ENCODE data around the gene SLC35F1. TPM values are rescaled to one million over a fixed set of nuclear protein-coding genes. Genes with fewer than 3 reads are reported as not detected.

The SLC35F1 gene
- total and polyA plus RNA-seq, 2 donors (not counting 3 experiments of a cell fraction or from before 2014, with no cell fraction given): not detected

DNA sequence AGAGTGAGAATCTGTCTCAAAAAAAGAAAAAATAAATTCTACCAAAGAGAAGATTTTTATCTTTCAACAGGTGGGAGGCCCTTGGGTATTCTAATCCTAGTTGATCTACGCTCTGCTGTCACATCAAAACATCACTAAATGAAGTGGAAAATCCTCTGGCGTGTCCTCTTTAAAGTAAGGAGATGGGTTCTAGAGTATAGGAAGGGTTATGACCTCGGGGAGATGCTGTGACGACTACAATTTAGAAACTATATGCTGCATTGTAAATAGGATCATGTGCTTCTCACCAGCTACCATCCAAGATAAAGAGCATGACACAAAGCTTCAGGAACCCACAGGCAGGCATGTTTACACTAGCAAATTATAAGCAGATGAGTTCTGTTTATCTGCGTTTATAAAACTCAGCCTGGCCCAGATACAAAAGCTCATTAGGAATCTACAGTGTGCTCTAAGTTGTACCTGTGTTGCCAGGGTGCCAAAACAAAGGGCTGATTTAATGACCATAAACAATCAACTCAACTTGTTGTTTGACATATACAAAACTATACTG lies 443.9 kb downstream of the SLC35F1 start:
- H4K20me1 ChIP-seq (replicated peaks; ENCODE audit: control insufficient read depth, extremely low read depth, insufficient read depth, low read length): no peaks in the 10 kb centered on the region
- TF ChIP-seq POLR2AphosphoS5 (IDR thresholded peaks at IDR 0.05; ENCODE audit: insufficient read depth, low read depth, low read length): no peak
- TF ChIP-seq MYC (IDR thresholded peaks at IDR 0.05; ENCODE audit: low read depth, low read length): no peak
- TF ChIP-seq, protein P1, sequence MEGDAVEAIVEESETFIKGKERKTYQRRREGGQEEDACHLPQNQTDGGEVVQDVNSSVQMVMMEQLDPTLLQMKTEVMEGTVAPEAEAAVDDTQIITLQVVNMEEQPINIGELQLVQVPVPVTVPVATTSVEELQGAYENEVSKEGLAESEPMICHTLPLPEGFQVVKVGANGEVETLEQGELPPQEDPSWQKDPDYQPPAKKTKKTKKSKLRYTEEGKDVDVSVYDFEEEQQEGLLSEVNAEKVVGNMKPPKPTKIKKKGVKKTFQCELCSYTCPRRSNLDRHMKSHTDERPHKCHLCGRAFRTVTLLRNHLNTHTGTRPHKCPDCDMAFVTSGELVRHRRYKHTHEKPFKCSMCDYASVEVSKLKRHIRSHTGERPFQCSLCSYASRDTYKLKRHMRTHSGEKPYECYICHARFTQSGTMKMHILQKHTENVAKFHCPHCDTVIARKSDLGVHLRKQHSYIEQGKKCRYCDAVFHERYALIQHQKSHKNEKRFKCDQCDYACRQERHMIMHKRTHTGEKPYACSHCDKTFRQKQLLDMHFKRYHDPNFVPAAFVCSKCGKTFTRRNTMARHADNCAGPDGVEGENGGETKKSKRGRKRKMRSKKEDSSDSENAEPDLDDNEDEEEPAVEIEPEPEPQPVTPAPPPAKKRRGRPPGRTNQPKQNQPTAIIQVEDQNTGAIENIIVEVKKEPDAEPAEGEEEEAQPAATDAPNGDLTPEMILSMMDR (IDR thresholded peaks at IDR 0.05; ENCODE audit: extremely low read depth in 1 of 2, insufficient read depth in 1 of 2, low read depth in 1 of 2, low read length in 2 of 2): no peak
- TF ChIP-seq, protein P2, sequence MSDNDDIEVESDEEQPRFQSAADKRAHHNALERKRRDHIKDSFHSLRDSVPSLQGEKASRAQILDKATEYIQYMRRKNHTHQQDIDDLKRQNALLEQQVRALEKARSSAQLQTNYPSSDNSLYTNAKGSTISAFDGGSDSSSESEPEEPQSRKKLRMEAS (IDR thresholded peaks at IDR 0.05; ENCODE audit: insufficient read depth, insufficient read length): no peak
- no peaks in the 10 kb centered on the region for H3K79me2 ChIP-seq (ENCODE audit: control insufficient read depth, insufficient read depth, low read length)
- FAIRE-seq (no peak), DNase-seq (ENCODE audit: low read depth, low spot score) (no peak)
- no peak overlapping the region for H3K4me2 ChIP-seq (ENCODE audit: insufficient read depth, low read length)
- H3K9me1 ChIP-seq (replicated peaks; ENCODE audit: control insufficient read depth, extremely low read depth, insufficient read depth, low read length): no peaks in the 10 kb centered on the region
- no peaks in the 10 kb centered on the region for H3K4me1 ChIP-seq (ENCODE audit: control insufficient read depth, extremely low read depth, insufficient read depth, low read length)
- H3K27me3 ChIP-seq (ENCODE audit: control insufficient read depth in 2 of 2, insufficient read depth in 2 of 2, low read length in 2 of 2): no peaks in the 10 kb centered on the region
- H3K27ac ChIP-seq (ENCODE audit: insufficient read depth, low read depth, low read length): no peak overlapping the region
- POLR2A ChIA-PET: interaction anchor here (0.5 kb wide), 1 partner anchor 109 kb away, joined by 3 read pairs; no protein-coding TSS in a partner anchor
- no peak overlapping the region for H2AFZ ChIP-seq (ENCODE audit: low read depth, low read length)
- H3K9me3 ChIP-seq (replicated peaks; ENCODE audit: control insufficient read depth, insufficient read depth, low read length): no peaks in the 10 kb centered on the region
- no peak overlapping the region for H3K4me3 ChIP-seq (replicated peaks in 1 of 3; ENCODE audit: insufficient read depth in 1 of 3, low read depth in 1 of 3, low read length in 3 of 3)
- H3K36me3 ChIP-seq (ENCODE audit: control insufficient read depth in 2 of 2, extremely low read depth in 1 of 2, insufficient read depth in 2 of 2, low read length in 2 of 2): no peaks in the 10 kb centered on the region
- H3K9ac ChIP-seq (replicated peaks; ENCODE audit: extremely low read depth, insufficient read depth, low read length): no peak overlapping the region
- dilution Hi-C loops (cut with MboI; ENCODE audit: extremely low pct_ligation_motif_present, low sequenced_read_pairs) (no loop called here), intact Hi-C loops (cut with micrococcal nuclease) (no loop called here)
- BruUV-seq (replicated peaks): no TSS peak
- CTCF ChIA-PET: no interaction called here

DNA sequence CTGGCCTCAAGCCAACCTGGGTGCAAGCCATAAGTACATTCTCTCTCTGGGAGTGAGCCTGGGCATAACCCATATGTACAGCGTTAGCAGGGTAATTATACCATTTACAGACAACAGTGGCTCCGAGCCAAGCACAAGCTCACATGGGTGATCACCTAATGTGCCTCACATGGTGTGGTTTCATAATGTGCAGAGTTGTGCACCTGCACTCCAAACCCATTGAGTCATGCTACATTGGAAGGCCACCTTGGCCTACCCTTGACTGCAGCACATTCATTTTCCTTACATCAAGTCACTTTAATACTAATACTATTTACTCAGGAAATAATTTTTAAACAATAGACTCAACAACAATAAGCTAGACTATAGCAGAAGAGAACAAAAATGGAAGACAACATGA lies 446.5 kb downstream of the SLC35F1 start:
- intact Hi-C loops (cut with micrococcal nuclease) (no loop called here), dilution Hi-C loops (cut with MboI; ENCODE audit: extremely low pct_ligation_motif_present, low sequenced_read_pairs) (no loop called here)
- no peaks in the 10 kb centered on the region for H3K4me1 ChIP-seq (ENCODE audit: control insufficient read depth, extremely low read depth, insufficient read depth, low read length)
- CTCF ChIA-PET: no interaction called here
- no TSS peak for BruUV-seq (replicated peaks)
- H3K9me3 ChIP-seq (replicated peaks; ENCODE audit: control insufficient read depth, insufficient read depth, low read length): no peaks in the 10 kb centered on the region
- no peak overlapping the region for H2AFZ ChIP-seq (ENCODE audit: low read depth, low read length)
- DNase-seq (ENCODE audit: low read depth, low spot score): no peak
- POLR2A ChIA-PET: no interaction called here
- no peak overlapping the region for H3K4me3 ChIP-seq (replicated peaks in 1 of 3; ENCODE audit: insufficient read depth in 1 of 3, low read depth in 1 of 3, low read length in 3 of 3)
- no peak overlapping the region for H3K9ac ChIP-seq (replicated peaks; ENCODE audit: extremely low read depth, insufficient read depth, low read length)
- H3K27me3 ChIP-seq (ENCODE audit: control insufficient read depth in 2 of 2, insufficient read depth in 2 of 2, low read length in 2 of 2): no peaks in the 10 kb centered on the region
- no peak for FAIRE-seq
- H3K27ac ChIP-seq (ENCODE audit: insufficient read depth, low read depth, low read length): no peak overlapping the region
- no peaks in the 10 kb centered on the region for H3K79me2 ChIP-seq (ENCODE audit: control insufficient read depth, insufficient read depth, low read length)
- H3K9me1 ChIP-seq (replicated peaks; ENCODE audit: control insufficient read depth, extremely low read depth, insufficient read depth, low read length): no peaks in the 10 kb centered on the region
- H3K4me2 ChIP-seq (ENCODE audit: insufficient read depth, low read length): no peak overlapping the region
- TF ChIP-seq EZH2 (IDR thresholded peaks at IDR 0.05; ENCODE audit: borderline replicate concordance, low read depth, low read length, severe bottlenecking): no peak
- TF ChIP-seq POLR2A (IDR thresholded peaks at IDR 0.05; ENCODE audit: low read depth, low read length): no peak
- TF ChIP-seq POLR2AphosphoS5 (IDR thresholded peaks at IDR 0.05; ENCODE audit: insufficient read depth, low read depth, low read length): no peak
- H3K36me3 ChIP-seq (ENCODE audit: control insufficient read depth in 2 of 2, extremely low read depth in 1 of 2, insufficient read depth in 2 of 2, low read length in 2 of 2): no peaks in the 10 kb centered on the region
- H4K20me1 ChIP-seq (replicated peaks; ENCODE audit: control insufficient read depth, extremely low read depth, insufficient read depth, low read length): no peaks in the 10 kb centered on the region

Data from endothelial cell of umbilical vein (primary cell).